ENCODE results near the gene BLVRB.

The BLVRB gene

GRCh38 chr19:40413291-40413845 lies 52.2 kb downstream of the BLVRB start, which contains the start of gene PRX:
Gene PRX, minus strand, starts transcription at chr19:40413378. Its CDS starts 5,446 bp downstream, at chr19:40407932.
- no peak for TF ChIP-seq CTCF (IDR thresholded peaks at IDR 0.05)

- no peak for TF ChIP-seq CTCF (IDR thresholded peaks at IDR 0.05)
Observed at GRCh38 chr19:40412866-40413265, 52.7 kb downstream of the BLVRB start.

- TF ChIP-seq CTCF (IDR thresholded peaks at IDR 0.05), result no peak
Observed at GRCh38 chr19:40411958-40412499, 53.5 kb downstream of the BLVRB start.

DNA sequence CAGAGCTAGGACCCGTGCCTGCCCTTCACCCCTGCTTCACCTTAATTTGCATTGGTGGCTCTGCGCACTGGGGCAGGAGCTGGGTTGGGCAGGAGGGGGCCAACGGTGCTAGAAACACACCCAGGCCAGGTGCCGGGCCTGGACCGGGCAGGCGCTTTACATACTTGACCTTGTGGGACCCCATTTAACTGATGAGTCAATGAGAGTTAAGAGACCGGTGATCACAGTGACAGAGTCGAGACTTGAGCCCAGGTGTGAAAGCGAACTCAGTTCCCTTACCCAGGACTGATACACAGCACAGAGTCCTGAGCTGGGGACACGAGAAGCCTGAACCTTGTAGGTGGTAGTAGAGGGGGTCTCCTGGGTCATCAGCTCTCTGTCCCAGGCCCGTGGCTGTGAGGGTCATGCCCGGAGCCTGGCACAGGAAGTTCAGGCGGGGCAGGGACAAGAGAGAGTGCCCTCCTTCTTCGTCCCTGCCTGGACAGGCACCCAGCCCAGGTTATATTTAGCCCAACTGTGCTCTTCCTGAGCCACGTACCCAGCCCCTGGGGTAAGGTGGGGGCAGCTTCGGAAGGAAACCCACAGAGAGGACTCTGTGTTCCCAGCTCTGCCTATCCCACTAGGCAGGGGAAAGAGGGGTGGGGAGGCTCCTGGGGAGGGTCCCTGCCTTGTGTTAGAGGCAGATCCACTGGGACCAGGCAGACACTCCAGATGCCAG lies 54.3 kb downstream of the BLVRB start:
- no peak for TF ChIP-seq CTCF (IDR thresholded peaks at IDR 0.05)

GRCh38 chr19:40410030-40410389 lies 55.5 kb downstream of the BLVRB start:
- no peak for TF ChIP-seq CTCF (IDR thresholded peaks at IDR 0.05)

DNA sequence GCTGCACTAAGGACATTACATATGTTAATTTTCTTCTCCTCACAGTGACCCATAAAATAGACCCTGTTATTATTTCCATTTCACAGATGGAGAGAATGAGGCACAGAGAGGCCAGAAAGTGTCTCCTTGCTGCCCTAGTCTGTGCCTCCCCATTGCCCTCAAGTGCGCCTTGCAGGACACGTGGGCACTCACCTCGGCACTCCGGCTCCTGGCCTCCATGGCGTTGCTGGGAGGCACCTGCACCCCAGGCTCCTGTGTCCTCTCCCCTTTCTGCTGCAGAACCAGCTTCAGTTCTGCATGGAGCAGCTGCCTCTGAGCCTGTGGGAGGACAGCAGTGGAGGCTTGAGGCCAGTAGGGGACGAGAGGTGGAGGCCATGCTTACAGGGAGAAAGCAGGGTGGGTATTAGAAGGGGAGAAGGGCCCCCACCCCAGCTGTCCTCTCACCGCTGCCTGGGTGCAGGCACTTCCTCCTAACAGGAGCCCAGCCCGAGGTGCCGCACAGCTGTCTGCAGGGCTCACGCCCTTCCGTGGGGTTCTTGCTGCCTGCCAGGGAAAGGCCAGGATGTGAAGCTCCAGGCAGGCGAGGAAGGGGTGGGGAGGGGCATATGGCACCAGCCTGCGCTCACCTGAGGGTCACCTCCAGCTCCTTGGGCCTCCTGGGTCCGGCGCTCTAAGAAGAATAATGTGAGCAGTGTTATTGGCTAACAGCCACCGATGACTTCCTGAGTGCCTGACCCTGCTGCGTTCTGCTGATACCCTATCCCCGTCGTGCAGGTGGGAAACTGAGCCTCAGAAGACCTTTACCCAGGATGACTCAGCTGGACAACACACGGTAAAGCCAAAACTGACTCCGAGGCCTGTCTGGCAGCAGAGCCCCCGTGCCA lies 57.6 kb downstream of the BLVRB start:
- TF ChIP-seq CTCF (IDR thresholded peaks at IDR 0.05), result no peak

DNA sequence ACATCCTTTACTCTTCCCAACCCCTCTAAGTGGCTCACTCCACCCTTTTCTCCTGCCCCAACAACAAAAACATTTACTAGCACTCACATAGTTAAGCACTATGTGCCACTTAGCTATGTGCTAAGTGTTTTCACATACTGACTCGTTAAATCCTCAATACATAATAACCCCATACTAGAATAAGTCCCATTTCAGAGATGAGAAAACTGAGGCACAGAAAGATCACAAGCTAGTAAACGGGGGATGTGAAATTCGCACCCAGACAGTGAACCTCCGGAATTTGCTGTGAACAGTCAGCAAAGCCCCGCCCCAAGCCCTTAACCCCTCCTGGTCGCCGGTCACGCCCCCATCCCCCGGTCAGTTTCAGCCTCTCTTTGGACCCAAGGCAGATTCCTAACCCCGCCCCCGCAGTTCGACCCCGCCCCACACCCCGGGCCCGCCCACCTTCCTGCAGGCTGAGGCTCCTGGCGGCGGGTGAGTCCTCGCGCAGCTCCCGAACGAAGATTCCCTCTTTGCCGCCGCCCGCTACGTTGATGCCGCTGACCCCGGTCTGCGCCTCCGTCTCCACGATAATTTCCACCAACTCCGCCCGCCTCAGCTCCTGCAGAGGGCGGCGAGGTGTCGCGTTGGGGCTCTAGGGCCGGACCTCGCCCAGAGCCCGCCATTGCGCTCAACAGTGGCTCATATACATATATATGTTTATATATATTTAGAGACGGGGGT lies 62.1 kb downstream of the BLVRB start:
- TF ChIP-seq CTCF (IDR thresholded peaks at IDR 0.05), result no peak
